Stimulated activated CD4-positive, alpha-beta T cell treated with anti-CD3 and anti-CD28 coated beads, TNF-alpha, amount 100 ng/mL, for 1 hour (primary cell): ENCODE data around the gene SERPINB10.

Source experiments
- DNase-seq, 3 donors: peaks; one replicate each; pipeline ENCODE4 v3.0.0-alpha.2; 2020; ENCODE audit warnings: low read depth in 3 of 3, low spot score in 1 of 3

The SERPINB10 gene

GRCh38 chr18:63947051-63947790, 39.5 kb downstream of the SERPINB10 start:
- no peak for DNase-seq

GRCh38 chr18:63949068-63949737, 41.4 kb downstream of the SERPINB10 start, which contains the start of gene HMSD:
TSS of gene HMSD (plus strand) at chr18:63949301. CDS start at chr18:63953456, 4,155 bp downstream.
- peak in 1 of 3 donors; percentile 46 for DNase-seq

GRCh38 chr18:63951302-63951705, 43.5 kb downstream of the SERPINB10 start:
- no peak for DNase-seq

GRCh38 chr18:63953811-63954210, 46.1 kb downstream of the SERPINB10 start:
- DNase-seq, result no peak

- no peak for DNase-seq
Observed at GRCh38 chr18:63956755-63957154, 49.0 kb downstream of the SERPINB10 start.

- no peak for DNase-seq
Observed at GRCh38 chr18:63960891-63961290, 53.1 kb downstream of the SERPINB10 start.

GRCh38 chr18:63961435-63961980, 53.8 kb downstream of the SERPINB10 start:
- DNase-seq, result no peak

- DNase-seq, result no peak
Observed at GRCh38 chr18:63962137-63962536, 54.4 kb downstream of the SERPINB10 start.

GRCh38 chr18:63963615-63964256, 56.0 kb downstream of the SERPINB10 start:
- peak in 1 of 3 donors; percentile 14 for DNase-seq

GRCh38 chr18:63964908-63965307, 57.1 kb downstream of the SERPINB10 start:
- DNase-seq, result no peak

- DNase-seq, result no peak
Observed at GRCh38 chr18:63965716-63966330, 58.1 kb downstream of the SERPINB10 start.

GRCh38 chr18:63969942-63970808, 62.4 kb downstream of the SERPINB10 start, which contains the start of gene SERPINB8:
TSS of gene SERPINB8 (plus strand) at chr18:63970081. CDS start at chr18:63978309, 8,228 bp downstream.
- DNase-seq, result peak; percentile 47 to 63 (median 55)

GRCh38 chr18:63970809-63971205, 63.0 kb downstream of the SERPINB10 start:
- no peak for DNase-seq

GRCh38 chr18:63971320-63972001, 63.7 kb downstream of the SERPINB10 start:
- DNase-seq, result no peak

- DNase-seq, result no peak
Observed at GRCh38 chr18:63972002-63972376, 64.2 kb downstream of the SERPINB10 start.

GRCh38 chr18:63974991-63975390, 67.2 kb downstream of the SERPINB10 start:
- DNase-seq, result no peak

- no peak for DNase-seq
Observed at GRCh38 chr18:63975628-63976027, 67.9 kb downstream of the SERPINB10 start.

GRCh38 chr18:63977040-63977439, 69.3 kb downstream of the SERPINB10 start:
- DNase-seq, result no peak

GRCh38 chr18:63979409-63979920, 71.7 kb downstream of the SERPINB10 start:
- no peak for DNase-seq
